Lung (tissue), 12 donors: ENCODE results near the gene FGF14. TPM values are rescaled to one million over a fixed set of nuclear protein-coding genes. Genes with fewer than 3 reads are reported as not detected.

Experiments used
- ATAC-seq: fragments of 200-7000 bp; cut with Tn5 transposase; one replicate; pipeline ENCODE4 v1.9.1; 2020; ENCODE audit warnings: moderate number of reproducible peaks; ENCODE audit not compliant: insufficient read depth, low FRiP score
- DNase-seq, 3 donors: peaks; one replicate each; pipeline ENCODE4 v3.0.0-alpha.2; 2013 to 2017
- H3K27ac ChIP-seq, 2 donors: one replicate each; pipeline ENCODE4 v1.5.1; 2013; ENCODE audit warnings: mild to moderate bottlenecking in 2 of 2, moderate library complexity in 2 of 2, control low read depth in 1 of 2, inconsistent platforms in 1 of 2, low read depth in 1 of 2, low read length in 1 of 2
- H3K27me3 ChIP-seq, 3 donors: one replicate each; pipeline ENCODE4 v1.5.1; 2013; ENCODE audit warnings: low read length in 2 of 3; ENCODE audit not compliant: control insufficient read depth in 3 of 3, insufficient read depth in 3 of 3
- H3K36me3 ChIP-seq, 4 donors: one replicate each; pipeline ENCODE4 v1.5.1; 2013; ENCODE audit warnings: low read length in 4 of 4, mild to moderate bottlenecking in 1 of 4, moderate library complexity in 1 of 4; ENCODE audit not compliant: control insufficient read depth in 4 of 4, insufficient read depth in 4 of 4
- H3K4me1 ChIP-seq, 5 donors: one replicate each; pipeline ENCODE4 v1.5.1; 2013; ENCODE audit warnings: low read length in 5 of 5, mild to moderate bottlenecking in 2 of 5, moderate library complexity in 1 of 5; ENCODE audit not compliant: control insufficient read depth in 5 of 5, insufficient read depth in 5 of 5
- H3K4me3 ChIP-seq: one replicate; pipeline ENCODE4 v1.5.1; 2013; ENCODE audit warnings: mild to moderate bottlenecking, control low read depth, moderate library complexity
- H3K9ac ChIP-seq, 2 donors: one replicate each; pipeline ENCODE4 v1.5.1; 2013; ENCODE audit warnings: low read length in 2 of 2, control low read depth in 1 of 2; ENCODE audit not compliant: insufficient read depth in 1 of 2
- H3K9me3 ChIP-seq, 4 donors: one replicate each; pipeline ENCODE4 v1.5.1; 2013; ENCODE audit warnings: low read length in 3 of 4, mild to moderate bottlenecking in 1 of 4, moderate library complexity in 1 of 4; ENCODE audit not compliant: control insufficient read depth in 4 of 4, insufficient read depth in 3 of 4
- WGBS, 2 donors: extraction: QIAGEN DNeasy Blood & Tissue Kit; methylation state at CpG; one replicate each; pipeline ENCODE4 v1.1.7; 2013; 5-methylcytosine and 5-hydroxymethylcytosine counted together
- polyA plus RNA-seq, 2 donors: library from polyadenylated mRNA; stranded (reverse); fragments of 200-250 nt; gene quantifications; one replicate each; pipeline ENCODE4 v1.2.1, GENCODE V29; 2013
- total RNA-seq, 2 donors: library from RNA; depleted of rRNA in 1 of 2; stranded (reverse); fragments of >200 nt in 1 of 2; gene quantifications; one replicate each; pipeline ENCODE4 v1.2.1, GENCODE V29; 2014 to 2021
- TF ChIP-seq, protein P1 (sequence below): IDR thresholded peaks from 2 replicates; pipeline ENCODE4 v1.5.1; 2012; ENCODE audit warnings: mild to moderate bottlenecking; ENCODE audit errors: control extremely low read depth, extremely low read depth
- donor health status: control.
- donor health status: control.
- donor health status: Bipolar disorder and iron deficiency.
- donor health status: healthy.
- donor health status: DM: yes; HTN: yes; CAD: no.

FGF14 gene
- total and polyA plus RNA-seq, 4 donors, result 0.59 to 12.9 (median 2.3) TPM

DNA sequence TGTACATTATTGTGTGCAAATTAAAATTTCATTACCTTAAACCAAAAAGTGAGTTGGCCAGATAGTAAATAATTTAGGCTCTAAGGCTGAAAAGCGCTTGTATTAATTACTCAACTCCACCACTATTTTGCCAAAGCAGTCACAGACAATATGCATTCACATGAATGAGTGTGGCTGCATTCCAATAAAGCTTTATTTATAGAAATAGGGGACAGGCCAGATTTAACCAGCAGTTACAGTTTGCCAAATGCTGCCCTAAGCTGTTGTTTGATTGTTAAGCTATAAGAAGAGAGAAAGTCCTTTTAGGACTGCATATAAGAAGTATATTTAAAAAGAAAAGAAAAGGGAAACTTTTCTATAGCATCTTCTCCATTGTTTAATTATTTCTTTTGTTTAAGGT lies 606.8 kb downstream of the FGF14 start:
- ATAC-seq (no peak), DNase-seq (no peak)
- Histone ChIP-seq H3K4me1 (peaks cover 0 to 7% (median 0%) of the 10 kb centered on the region in 5 donors), H3K27ac (no peak overlapping the region), H3K4me3 (no peak overlapping the region), H3K27me3 (no peaks in the 10 kb centered on the region), H3K9ac (no peak overlapping the region), H3K36me3 (no peaks in the 10 kb centered on the region), H3K9me3 (no peaks in the 10 kb centered on the region)
- WGBS, 2 donors, result 84 to 95% methylated on average over 1 of the region's 1 CpG
- TF ChIP-seq, protein P1, sequence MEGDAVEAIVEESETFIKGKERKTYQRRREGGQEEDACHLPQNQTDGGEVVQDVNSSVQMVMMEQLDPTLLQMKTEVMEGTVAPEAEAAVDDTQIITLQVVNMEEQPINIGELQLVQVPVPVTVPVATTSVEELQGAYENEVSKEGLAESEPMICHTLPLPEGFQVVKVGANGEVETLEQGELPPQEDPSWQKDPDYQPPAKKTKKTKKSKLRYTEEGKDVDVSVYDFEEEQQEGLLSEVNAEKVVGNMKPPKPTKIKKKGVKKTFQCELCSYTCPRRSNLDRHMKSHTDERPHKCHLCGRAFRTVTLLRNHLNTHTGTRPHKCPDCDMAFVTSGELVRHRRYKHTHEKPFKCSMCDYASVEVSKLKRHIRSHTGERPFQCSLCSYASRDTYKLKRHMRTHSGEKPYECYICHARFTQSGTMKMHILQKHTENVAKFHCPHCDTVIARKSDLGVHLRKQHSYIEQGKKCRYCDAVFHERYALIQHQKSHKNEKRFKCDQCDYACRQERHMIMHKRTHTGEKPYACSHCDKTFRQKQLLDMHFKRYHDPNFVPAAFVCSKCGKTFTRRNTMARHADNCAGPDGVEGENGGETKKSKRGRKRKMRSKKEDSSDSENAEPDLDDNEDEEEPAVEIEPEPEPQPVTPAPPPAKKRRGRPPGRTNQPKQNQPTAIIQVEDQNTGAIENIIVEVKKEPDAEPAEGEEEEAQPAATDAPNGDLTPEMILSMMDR, result no peak

DNA sequence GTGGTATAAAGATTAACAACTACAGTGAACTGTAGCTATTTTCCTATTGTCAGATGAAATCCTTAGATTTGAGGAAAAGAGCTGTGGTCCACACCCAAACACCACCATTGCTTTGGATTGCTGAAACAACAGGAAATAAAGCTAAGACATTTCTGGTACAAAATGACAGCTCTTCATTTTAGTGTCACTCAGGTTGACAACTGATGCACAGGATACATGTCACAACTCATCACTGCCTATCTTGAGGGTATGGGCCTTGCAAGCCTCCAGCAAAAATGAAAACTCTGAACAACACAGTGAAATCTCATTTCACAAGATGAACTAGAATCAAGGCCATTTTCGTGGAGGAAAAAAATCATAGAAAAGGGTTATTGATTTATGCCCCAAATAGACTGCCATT lies 609.7 kb downstream of the FGF14 start:
- TF ChIP-seq, protein P1, result no peak
- 55 to 77% methylated on average over 1 of the region's 1 CpG for WGBS, 2 donors

DNA sequence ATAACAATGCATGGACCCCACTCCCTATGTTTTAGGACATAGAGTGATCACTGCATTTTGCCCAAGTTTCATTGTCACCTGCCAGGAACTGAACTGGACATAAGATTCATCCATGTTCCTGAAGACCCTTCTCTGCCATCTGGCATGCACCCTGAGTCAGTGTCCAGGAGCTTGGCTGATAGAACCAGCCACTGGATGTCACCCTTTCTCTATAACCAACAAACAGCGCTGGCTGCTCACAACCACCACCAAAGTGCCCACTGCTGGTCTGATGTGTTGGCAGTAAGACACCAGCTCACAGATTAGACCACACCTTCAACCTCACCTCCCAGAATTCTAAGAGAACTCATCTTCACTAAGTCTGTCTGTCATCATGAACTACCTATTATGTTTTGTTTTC lies 616.0 kb downstream of the FGF14 start:
- Histone ChIP-seq H3K4me3 (no peak overlapping the region), H3K9ac (no peak overlapping the region), H3K27ac (no peak overlapping the region), H3K4me1 (no peaks in the 10 kb centered on the region), H3K36me3 (no peaks in the 10 kb centered on the region), H3K27me3 (no peaks in the 10 kb centered on the region), H3K9me3 (no peaks in the 10 kb centered on the region)
- TF ChIP-seq, protein P1, result no peak
- DNase-seq, result peak in 1 of 3 donors; percentile 3
- no peak for ATAC-seq
- WGBS, 2 donors, result 20 to 36% methylated on average over 1 of the region's 1 CpG

More for the DNA sequence above, 609.7 kb downstream of the FGF14 start:
- ATAC-seq (no peak), DNase-seq (no peak)
- no peak overlapping the region for H3K4me3 ChIP-seq
- no peaks in the 10 kb centered on the region for H3K27me3 ChIP-seq
- H3K9ac ChIP-seq, result no peak overlapping the region
- H3K4me1 ChIP-seq, result peaks cover 0 to 4% (median 0%) of the 10 kb centered on the region in 5 donors
- H3K27ac ChIP-seq, result no peak overlapping the region
- H3K9me3 ChIP-seq, result no peaks in the 10 kb centered on the region
- no peaks in the 10 kb centered on the region for H3K36me3 ChIP-seq

DNA sequence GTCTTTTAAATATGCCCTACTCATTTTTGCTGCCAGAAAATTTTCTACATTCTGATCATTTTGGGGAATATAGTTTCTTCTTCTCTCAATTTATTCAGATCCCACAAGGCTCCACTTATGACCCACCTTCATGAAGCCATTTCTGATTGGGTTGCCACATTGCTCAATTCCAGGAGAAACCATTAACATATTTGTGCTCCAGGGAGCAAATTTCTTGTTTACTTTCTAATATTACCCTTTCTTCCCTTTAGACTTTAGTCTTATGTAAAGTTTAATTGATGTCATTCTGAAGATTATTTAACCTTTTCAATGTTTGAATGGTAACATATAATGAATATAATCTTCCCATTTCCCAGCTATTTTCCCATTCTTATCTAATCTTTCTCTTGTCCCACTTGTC lies 617.5 kb downstream of the FGF14 start:
- DNase-seq, result no peak
- H3K36me3 ChIP-seq, result no peaks in the 10 kb centered on the region
- TF ChIP-seq, protein P1, result no peak
- no peak overlapping the region for H3K27ac ChIP-seq
- no peak for ATAC-seq
- no peak overlapping the region for H3K4me3 ChIP-seq
- no peaks in the 10 kb centered on the region for H3K4me1 ChIP-seq
- no peak overlapping the region for H3K9ac ChIP-seq
- H3K27me3 ChIP-seq, result no peaks in the 10 kb centered on the region
- no peaks in the 10 kb centered on the region for H3K9me3 ChIP-seq
